ENCODE results near the gene LINGO4.

- TF ChIP-seq POLR2A (IDR thresholded peaks at IDR 0.05; ENCODE audit: low read depth, low read length) = no peak
- no peak for TF ChIP-seq TAF1 (IDR thresholded peaks at IDR 0.05; ENCODE audit: borderline replicate concordance, low read depth, low read length)
These were observed 10.6 kb upstream of the LINGO4 start for GRCh38 chr1:151815716-151816327.
